Endometrial microvascular endothelial cells (primary cell): Measurements from ENCODE around the gene DRD4. TPM values are rescaled to one million over a fixed set of nuclear protein-coding genes. Genes with fewer than 3 reads are reported as not detected.

ENCODE experiments used
- total RNA-seq: library from RNA; depleted of rRNA; stranded (reverse); fragments of >200 nt; gene quantifications from one replicate; pipeline ENCODE4 v1.2.3, GENCODE V29; 2015; ENCODE audit errors: inconsistent ontology term

DRD4 gene
- total RNA-seq, 1 donor from 2014 or later: not detected

Other genes starting within 250 kb of the DRD4 start
- gene PKP3, start 243.1 kb upstream of the DRD4 start, total RNA-seq: not detected
- 71.1 TPM for gene SIGIRR, start 222.3 kb upstream of the DRD4 start, total RNA-seq
- 0.09 TPM for gene ANO9, start 195.3 kb upstream of the DRD4 start, total RNA-seq
- gene PTDSS2, start 187.0 kb upstream of the DRD4 start, total RNA-seq: 43.1 TPM
- 278 TPM for gene RNH1, start 130.0 kb upstream of the DRD4 start, total RNA-seq
- gene HRAS, start 101.7 kb upstream of the DRD4 start, total RNA-seq: 82.1 TPM
- gene LRRC56, start 99.7 kb upstream of the DRD4 start, total RNA-seq: not detected
- 0.65 TPM for gene LMNTD2, start 76.5 kb upstream of the DRD4 start, total RNA-seq
- 34.7 TPM for gene RASSF7, start 76.3 kb upstream of the DRD4 start, total RNA-seq
- gene PHRF1, start 60.8 kb upstream of the DRD4 start, total RNA-seq: 15.8 TPM
- gene IRF7, start 21.3 kb upstream of the DRD4 start, total RNA-seq: 31.4 TPM
- gene CDHR5, start 12.3 kb upstream of the DRD4 start, total RNA-seq: not detected
- gene SCT, start 10.1 kb upstream of the DRD4 start, total RNA-seq: not detected
- 28.2 TPM for gene DEAF1, start 58.0 kb downstream of the DRD4 start, total RNA-seq
- gene TMEM80, start 58.5 kb downstream of the DRD4 start, total RNA-seq: 29.5 TPM
- gene EPS8L2, start 69.0 kb downstream of the DRD4 start, total RNA-seq: 0.56 TPM
- 293 TPM for gene TALDO1, start 110.2 kb downstream of the DRD4 start, total RNA-seq
- 36.2 TPM for gene GATD1, start 140.2 kb downstream of the DRD4 start, total RNA-seq
- gene CEND1, start 152.8 kb downstream of the DRD4 start, total RNA-seq: 0.46 TPM
- 44.4 TPM for gene SLC25A22, start 161.0 kb downstream of the DRD4 start, total RNA-seq
- 19.9 TPM for gene PIDD1, start 168.0 kb downstream of the DRD4 start, total RNA-seq
- gene RPLP2, start 172.7 kb downstream of the DRD4 start, total RNA-seq: 402 TPM
- 11.1 TPM for gene PNPLA2, start 181.6 kb downstream of the DRD4 start, total RNA-seq
- 6.6 TPM for gene CRACR2B, start 190.7 kb downstream of the DRD4 start, total RNA-seq
- 706 TPM for gene CD151, start 195.7 kb downstream of the DRD4 start, total RNA-seq
- gene POLR2L, start 205.3 kb downstream of the DRD4 start, total RNA-seq: 315 TPM
- gene TSPAN4, start 205.6 kb downstream of the DRD4 start, total RNA-seq: 220 TPM